GM18519 (cell line): Measurements from ENCODE around the gene C4BPB.
"Not testable (repeated sequence)": the region's sequence is repeated elsewhere in the genome, so short reads cannot be mapped to it uniquely, and the experiment has no call there.

Experiments
- ATAC-seq: cut with Tn5 transposase; IDR thresholded peaks from one replicate; pipeline ENCODE4 v1.9.1; 2021; ENCODE audit warnings: mild to moderate bottlenecking, moderate library complexity; ENCODE audit not compliant: unreplicated experiment, low FRiP score

C4BPB gene

GRCh38 chr1:207088701-207089626, at the start of gene C4BPB:
TSS of gene C4BPB (plus strand) at chr1:207088860. CDS start at chr1:207089532, 672 bp downstream.
- no peak for ATAC-seq

- ATAC-seq = no peak
Measured at GRCh38 chr1:207039380-207040180, 49.1 kb upstream of the C4BPB start.

GRCh38 chr1:207040181-207040533, 48.5 kb upstream of the C4BPB start:
- ATAC-seq = no peak

- not testable (repeated sequence) for ATAC-seq
Measured at GRCh38 chr1:207041397-207041796, 47.3 kb upstream of the C4BPB start.

- ATAC-seq = no peak
Measured at GRCh38 chr1:207045453-207045852, 43.2 kb upstream of the C4BPB start.

- ATAC-seq = no peak
Measured at GRCh38 chr1:207047505-207047904, 41.2 kb upstream of the C4BPB start.

GRCh38 chr1:207048041-207048440, 40.6 kb upstream of the C4BPB start:
- no peak for ATAC-seq

GRCh38 chr1:207049054-207049453, 39.6 kb upstream of the C4BPB start:
- ATAC-seq = no peak

GRCh38 chr1:207049514-207049913, 39.1 kb upstream of the C4BPB start:
- ATAC-seq = no peak

- no peak for ATAC-seq
Measured at GRCh38 chr1:207049974-207050391, 38.7 kb upstream of the C4BPB start.

GRCh38 chr1:207050480-207051190, 38.0 kb upstream of the C4BPB start:
- ATAC-seq = no peak

- ATAC-seq = no peak
Measured at GRCh38 chr1:207051191-207051943, 37.3 kb upstream of the C4BPB start, which contains the start of gene YOD1. TSS of gene YOD1 (minus strand) at chr1:207051208. CDS start at chr1:207051030, 178 bp downstream.

- ATAC-seq = peak; percentile 50
Measured at GRCh38 chr1:207052911-207053769, 35.5 kb upstream of the C4BPB start, which contains the start of gene PFKFB2. TSS of gene PFKFB2 (plus strand) at chr1:207053275. CDS start at chr1:207054718, 1,443 bp downstream.

GRCh38 chr1:207054491-207054890, 34.2 kb upstream of the C4BPB start:
- no peak for ATAC-seq

GRCh38 chr1:207055386-207056001, 33.2 kb upstream of the C4BPB start:
- ATAC-seq = no peak

GRCh38 chr1:207056673-207057072, 32.0 kb upstream of the C4BPB start:
- ATAC-seq = no peak

GRCh38 chr1:207058252-207058651, 30.4 kb upstream of the C4BPB start:
- no peak for ATAC-seq
